Endothelial cell of hepatic sinusoid (primary cell): ENCODE data around the gene GGA1.

Source experiments
- in situ Hi-C: cut with HindIII; loops from 2 replicates; pipeline ENCODE4 v1.10.0; 2017; ENCODE audit warnings: low sequenced_read_pairs

Gene GGA1

DNA sequence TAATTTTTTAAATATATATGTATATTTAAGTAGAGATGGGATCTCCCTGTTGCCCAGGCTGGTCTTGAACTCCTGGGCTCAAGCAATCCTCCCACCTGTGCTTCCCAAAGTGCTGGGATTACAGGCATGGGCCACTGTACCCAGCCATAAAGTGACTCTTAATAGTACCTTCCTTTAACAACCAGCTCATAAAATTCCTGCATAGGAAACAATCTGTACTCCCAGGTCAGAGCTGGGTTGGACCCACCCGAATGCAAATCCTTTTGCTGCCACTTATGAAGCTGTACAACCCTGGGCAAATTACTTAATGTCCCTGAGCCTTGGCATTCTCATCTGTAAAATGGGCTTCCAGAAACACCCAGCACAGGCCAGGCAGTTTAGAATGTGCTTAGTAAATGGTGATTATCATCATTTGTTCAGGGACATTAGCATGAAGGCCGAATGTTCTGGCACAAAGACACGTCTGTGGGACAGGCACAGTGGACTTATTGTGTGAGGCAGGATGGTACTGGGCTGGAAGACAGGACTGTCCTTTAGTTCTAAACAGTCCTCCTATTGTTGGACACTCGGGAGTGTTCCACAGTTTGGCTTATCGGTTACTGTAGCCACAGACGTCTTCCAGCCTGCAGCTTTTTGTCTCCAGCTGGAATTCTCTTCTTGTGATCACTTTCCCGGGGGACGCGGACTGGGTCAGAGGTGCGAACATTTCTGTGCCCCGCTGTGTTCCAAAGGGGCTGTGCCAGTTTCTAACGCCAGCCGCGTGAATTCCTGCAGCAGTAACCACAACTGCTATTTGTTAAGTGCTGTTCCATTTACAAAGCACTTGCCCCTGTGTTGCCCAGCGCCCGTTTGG is 55.8 kb downstream of the GGA1 start:
- in situ Hi-C loops, result no loop called here

DNA sequence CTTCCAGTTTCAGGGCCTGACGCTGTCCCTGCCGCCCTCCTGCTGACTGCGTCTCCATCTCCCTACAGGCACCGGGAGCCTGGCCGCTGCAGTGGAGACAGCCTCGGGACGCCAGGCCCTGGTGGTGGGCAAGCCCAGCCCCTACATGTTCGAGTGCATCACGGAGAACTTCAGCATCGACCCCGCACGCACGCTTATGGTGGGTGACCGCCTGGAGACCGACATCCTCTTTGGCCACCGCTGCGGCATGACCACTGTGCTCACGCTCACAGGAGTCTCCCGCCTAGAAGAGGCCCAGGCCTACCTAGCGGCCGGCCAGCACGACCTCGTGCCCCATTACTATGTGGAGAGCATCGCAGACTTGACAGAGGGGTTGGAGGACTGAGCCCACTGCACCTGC is 56.9 kb downstream of the GGA1 start:
- in situ Hi-C loops, result no loop called here

DNA sequence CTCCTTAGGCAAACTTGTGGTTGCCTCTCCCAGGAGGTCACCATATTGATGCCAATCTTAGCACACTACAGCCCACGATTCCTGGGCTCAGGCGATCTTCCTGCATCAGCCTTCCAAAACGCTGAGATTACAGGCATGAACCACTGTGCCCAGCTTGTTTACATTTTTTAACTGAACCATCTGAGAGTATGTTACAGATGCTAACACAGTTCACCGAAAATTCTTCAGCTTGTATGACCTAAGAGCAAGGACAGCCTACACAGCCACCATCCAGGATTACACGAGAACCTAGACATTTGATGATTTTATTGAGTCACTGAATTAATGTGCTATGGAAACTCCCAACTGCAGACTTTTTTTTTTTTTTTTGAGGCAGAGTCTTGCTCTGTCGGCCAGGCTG is 61.0 kb downstream of the GGA1 start:
- in situ Hi-C loops, result no loop called here

DNA sequence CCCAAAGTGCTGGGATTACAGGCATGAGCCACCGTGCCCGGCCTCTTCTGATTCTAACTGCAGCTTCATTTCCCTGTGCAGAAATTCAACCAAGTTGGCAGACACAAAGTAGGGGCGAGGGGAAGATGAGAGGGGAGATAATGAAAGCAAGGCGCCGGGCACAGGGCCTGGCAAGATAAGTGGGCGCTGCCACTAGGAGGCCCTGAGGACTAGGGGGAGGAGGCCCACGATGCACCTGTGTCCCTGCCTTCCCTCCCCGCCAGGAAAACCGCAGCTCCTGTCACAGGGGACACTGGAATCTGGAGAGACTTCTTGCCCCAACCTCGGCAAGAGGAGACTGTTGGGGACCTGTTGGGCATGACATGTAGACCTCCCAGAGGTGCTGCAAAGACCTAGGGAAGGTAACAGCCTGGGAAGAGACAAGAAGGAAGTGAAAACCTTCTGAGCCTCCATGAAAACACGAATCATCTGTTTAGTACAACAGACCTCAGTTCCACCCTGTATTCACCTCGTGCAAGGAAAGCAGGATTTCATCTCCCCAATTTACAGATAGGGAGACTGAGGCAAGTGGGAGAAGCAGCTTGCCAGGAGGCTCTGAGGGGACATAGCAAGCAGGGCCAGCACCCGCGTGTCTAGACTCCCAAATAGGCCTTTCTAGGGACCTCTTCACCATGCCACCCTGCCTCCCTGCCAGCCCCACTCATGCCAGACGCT is 63.7 kb downstream of the GGA1 start:
- in situ Hi-C loops, result no loop called here

DNA sequence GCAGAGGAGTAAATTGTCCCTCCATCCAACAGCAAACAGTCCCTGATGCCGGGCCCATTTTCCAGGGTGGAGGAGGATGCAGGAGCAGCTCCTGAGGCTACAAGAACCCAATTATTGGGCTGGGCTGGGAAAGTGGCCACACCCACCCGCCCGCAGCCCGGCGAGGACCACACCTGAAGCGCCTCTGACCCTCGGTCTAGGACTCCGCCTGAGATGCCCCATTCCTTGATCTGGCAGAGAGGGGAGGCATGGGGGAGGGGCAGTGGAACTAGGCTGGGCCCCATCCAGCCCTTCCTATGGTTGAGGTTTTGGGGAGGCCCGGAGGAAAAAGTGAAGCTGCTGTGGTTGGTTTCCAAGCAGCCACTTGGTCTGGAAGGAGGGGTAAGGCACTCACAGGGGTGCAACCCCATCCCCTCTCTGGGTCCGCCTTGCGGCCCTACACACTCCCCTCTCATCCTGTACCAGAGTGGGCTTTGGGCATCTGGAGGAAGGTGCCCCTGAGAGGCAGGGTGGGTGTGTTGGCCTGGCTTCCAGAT is 64.4 kb downstream of the GGA1 start:
- in situ Hi-C loops, result no loop called here

DNA sequence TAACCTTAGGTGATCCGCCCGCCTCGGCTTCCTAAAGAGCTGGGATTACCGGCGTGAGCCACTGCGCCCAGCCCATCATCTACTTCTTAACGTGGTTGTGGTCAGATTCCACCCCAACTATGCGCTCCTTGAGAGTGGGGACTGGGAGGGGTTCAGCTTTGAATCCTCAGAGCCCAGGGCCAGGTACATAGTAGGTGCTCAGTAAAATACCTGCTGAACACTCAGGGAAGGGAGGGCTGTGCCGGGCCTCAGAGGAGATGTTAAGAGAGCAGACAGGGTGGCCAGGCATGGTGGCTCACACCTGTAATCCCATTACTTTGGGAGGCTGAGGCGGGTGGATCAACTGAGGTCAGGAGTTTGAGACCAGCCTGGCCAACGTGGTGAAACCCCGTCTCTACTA is 65.6 kb downstream of the GGA1 start:
- in situ Hi-C loops, result no loop called here

DNA sequence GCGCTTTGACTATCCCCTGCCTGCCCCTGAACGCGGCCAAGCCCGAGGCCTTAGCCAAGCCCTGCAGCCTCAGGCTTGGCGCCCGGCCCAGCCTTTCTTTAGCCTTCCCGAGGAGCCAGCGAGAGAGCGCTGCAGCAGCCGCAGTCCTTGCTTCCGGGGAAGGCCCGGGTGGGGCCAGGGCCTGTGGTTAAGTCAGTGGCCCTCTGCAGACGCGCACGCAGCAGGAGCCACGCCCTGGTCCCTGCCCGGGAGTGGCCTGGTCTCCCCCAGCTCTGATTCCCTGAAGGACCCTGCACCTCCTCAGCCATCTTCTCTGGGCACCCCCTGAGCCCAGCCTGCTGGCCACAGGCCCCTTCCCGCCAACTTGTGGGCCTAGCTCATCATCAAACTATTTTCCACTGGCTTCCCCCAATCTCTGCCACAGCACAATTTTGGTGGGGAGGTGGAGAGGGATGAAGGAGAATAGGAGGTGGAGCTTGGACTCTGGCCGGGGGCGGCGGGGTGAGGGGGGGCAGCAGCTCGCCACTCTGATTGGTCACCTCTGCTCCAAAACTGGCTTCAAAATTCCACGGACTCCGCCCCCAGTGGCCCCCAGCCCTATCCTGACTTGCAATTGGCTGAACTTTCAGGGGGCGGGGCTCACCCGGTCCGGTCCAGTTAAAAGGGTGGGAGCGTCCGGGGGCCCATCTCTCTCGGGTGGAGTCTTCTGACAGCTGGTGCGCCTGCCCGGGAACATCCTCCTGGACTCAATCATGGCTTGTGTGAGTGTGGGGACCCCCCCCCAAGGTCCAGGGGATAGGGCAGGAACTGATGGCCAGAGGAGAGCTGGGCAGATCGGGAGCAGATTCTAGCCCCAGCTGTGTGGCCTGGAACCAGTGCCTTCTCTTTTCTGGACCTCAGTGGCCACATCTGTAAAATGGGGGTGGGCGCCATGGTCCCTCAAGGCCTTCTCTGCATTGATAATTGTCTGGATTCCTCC is 66.6 kb downstream of the GGA1 start, which contains the start of gene LGALS1:
Gene LGALS1, plus strand, starts transcription at position 686 of the 979 bp plus-strand sequence. Its CDS starts 67 bp downstream, at position 753.
- in situ Hi-C loops, result no loop called here

DNA sequence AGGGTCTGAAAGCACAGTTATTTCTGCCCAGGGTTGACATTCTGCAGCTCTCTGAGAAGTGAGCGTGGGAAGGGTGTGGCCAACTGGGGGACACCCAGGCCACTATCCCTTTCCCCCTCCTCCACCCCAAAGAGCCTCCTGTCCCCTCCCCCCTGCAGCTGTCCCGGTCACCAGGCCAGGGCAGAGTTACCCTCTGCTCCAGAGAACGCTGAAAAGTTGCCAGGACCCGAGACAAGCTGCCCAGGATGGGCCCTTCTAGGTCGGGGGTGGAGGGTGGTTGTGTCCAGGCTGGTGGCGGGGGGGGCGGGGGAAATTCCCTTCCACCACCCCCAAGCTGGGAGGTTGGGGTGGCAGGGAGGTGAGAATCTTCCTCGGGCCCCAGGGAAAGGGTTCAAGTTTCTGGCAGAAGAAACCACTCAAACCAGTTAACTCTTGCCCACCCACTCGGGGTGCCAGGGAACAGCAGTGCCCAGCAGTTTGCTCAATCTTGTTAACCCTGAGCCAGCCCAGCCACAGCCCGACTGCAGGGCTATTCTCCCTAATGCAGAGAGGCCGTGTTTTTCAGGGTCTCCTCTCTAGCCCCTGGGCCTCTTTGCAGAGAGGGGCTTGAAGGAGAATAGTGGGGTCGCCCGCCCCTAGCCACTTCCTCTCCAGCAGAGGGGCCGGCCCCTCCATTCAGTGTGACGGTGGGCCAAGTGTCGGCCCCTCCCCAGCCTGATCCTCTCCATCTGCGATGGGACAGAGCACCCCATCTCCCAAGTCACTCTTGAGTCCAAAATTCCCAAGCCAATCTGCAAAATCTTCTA is 67.5 kb downstream of the GGA1 start:
- in situ Hi-C loops, result no loop called here

DNA sequence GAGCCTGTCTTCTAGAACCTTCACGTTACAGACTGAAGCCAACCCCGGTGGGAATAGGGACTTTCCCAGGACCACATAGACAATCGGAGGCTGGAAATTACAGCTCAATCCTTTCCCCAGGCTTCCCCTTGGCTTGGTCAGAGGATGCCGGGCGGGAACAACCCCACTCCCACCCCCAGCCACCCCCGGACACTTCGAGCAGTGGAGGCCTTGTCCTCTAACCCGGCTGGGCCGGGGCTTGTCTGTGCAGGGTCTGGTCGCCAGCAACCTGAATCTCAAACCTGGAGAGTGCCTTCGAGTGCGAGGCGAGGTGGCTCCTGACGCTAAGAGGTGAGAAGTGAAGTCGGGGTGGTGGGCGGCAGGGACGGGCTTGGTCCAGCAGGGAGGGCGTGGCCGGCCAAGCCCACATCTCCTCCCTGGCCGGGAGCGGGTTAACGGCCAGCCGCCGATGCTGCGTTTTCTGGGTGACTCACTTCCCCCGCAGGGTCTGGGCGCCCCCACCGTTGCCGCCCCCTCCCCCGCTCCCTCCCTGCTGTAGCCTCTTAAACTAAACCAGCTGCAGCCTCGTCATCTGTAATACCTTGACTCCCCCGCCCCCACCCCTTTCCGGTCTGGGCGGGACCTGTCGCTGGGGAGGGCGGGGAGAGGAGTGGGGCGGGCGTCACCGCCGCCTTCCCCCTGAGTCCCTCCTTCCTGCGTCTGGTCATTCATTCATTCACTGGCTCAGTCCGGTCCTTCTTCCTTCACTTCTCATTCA is 68.3 kb downstream of the GGA1 start:
- in situ Hi-C loops, result no loop called here

DNA sequence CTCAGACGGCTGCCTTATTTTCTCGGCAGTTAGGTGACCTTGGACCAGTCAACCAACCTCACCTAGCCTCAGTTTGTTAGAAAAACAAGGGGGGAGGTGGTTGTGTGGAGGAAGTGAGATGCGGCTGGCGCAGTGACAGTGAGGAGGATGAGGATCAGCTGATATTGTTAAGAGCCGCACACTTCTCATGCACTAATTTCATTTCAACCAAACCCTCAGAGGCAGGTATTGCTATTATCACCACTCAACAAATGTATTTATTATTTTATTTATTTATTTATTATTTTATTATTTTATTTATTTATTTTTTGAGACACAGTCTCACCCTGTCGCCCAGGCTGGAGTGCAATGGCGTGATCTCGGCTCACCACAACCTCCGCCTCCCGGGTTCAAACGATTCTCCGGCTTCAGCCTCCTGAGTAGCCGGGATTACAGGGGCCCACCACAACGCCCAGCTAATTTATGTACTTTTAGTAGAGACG is 68.9 kb downstream of the GGA1 start:
- in situ Hi-C loops, result no loop called here

DNA sequence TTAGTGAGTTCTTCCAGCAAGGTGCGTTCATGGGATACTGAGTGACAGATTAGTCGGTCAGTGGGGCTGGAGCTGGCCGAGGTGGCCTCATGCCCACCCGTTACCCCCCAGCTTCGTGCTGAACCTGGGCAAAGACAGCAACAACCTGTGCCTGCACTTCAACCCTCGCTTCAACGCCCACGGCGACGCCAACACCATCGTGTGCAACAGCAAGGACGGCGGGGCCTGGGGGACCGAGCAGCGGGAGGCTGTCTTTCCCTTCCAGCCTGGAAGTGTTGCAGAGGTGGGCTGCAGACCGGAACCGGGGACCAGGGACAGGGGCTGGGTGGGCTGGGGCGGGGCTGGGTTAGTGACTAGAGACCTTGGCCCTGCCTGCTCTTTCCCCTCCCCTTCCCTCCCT is 69.7 kb downstream of the GGA1 start:
- in situ Hi-C loops, result no loop called here

DNA sequence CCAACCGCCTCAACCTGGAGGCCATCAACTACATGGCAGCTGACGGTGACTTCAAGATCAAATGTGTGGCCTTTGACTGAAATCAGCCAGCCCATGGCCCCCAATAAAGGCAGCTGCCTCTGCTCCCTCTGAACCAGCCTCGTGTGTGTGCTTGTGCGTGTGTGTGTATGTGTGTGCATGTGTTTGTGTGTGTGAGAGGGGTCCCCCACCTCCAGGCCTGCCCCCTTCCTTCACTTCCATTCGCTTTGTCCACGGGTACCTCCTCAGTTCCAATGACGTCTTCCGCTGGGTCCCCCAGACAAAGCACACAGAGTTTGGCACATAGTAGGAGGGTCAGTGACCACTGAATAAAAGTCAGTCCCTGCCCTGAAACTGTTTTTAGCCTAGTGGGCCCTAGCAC is 71.0 kb downstream of the GGA1 start:
- in situ Hi-C loops, result no loop called here

DNA sequence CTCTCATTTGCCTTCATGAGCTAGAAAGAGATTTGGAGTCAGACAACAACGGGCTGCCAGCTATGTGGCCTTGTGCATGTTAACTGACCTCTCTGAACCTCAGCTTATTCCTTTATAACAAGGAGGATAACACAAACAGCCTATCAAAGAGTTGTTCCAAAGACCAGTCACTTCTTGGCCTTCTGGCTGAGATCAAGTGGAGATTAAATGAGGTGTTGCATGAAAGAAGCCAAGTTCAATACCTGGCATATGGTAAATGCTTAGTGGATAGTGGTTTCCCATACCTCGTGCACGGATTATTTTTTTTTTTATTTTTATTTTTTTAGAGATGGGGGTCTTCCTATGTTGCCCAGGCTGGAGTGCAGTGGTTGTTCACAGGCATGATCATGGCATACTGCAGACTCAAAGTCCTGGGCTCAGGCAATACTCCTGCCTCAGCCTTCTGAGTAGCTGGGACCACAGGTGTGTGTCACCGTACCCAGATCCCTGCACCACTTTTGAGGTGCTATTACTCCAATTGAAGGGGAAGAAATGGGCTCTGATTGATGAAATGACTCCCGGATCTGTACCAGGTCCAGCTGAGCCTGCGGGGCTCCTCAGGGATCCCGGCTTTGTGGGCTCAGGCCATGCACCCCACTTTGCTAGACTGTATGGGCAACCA is 71.7 kb downstream of the GGA1 start:
- in situ Hi-C loops, result no loop called here

DNA sequence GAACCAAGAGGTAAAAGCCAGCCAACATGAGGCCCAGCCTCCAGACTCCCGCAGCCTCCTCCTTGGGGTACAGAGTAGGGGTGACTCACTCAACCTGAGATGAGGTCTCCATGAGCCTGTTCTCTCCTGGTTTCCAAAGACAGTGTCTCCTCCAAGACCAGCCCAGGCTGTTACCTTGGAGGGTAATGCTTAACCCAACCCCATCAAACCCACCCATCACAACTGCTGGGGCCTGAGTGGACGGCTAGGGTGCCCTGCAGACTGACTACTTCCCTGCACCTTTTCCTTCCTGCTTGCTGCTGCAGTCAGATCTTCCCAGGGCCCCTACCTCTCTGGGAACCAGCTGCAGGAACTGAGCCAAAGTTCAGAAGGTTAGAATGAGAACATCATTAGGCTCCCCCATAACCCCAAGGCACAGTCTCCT is 72.4 kb downstream of the GGA1 start:
- in situ Hi-C loops, result no loop called here

DNA sequence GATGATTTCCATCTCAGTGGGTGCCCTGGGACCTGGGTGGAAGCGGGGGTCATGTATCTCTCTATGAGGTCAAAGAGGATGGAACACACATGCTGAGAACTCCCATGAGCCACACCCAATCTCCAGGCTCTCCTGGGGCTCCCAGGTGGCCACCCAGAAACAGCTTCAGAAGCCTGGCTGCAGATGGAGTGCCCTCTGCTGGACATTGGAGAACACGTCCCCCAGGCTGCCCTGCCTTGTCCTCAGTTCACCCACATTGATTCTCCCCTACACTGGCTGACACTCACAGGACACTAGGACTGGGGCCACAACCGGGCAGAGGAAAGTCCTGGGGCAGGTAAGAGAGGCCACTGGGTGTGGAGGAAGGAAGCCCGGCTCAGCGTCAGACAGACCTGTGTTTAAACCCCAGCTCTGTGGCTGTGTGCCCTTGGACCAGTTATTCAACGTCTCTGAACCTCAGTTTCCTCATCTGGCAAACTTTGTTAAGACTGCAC is 73.0 kb downstream of the GGA1 start:
- in situ Hi-C loops, result no loop called here
